GM18951 (cell line): ENCODE results near the gene GALNTL6.
"Not testable (repeated sequence)": the region's sequence is repeated elsewhere in the genome, so short reads cannot be mapped to it uniquely, and the experiment has no call there.

ENCODE experiments used
- POLR2A ChIP-seq: IDR thresholded peaks from 4 replicates; pipeline ENCODE4 v1.6.1; 2011; ENCODE audit warnings: mild to moderate bottlenecking; ENCODE audit not compliant: insufficient read length, insufficient read depth; ENCODE audit errors: extremely low read depth
- in situ Hi-C: fragments of 300-500 bp; cut with MboI; formaldehyde crosslinking; loops from one replicate; pipeline ENCODE4 v1.12.0; 2022; ENCODE audit warnings: low sequenced_read_pairs, mixed read lengths, inconsistent platforms; ENCODE audit not compliant: unreplicated experiment

The GALNTL6 gene

GRCh38 chr4:172919269-172919668 is 1106.1 kb downstream of the GALNTL6 start:
- in situ Hi-C loops, result no loop called here
- no peak for TF ChIP-seq POLR2A

- in situ Hi-C loops, result no loop called here
- TF ChIP-seq POLR2A, result no peak
Measured at GRCh38 chr4:172927096-172927814, 1114.1 kb downstream of the GALNTL6 start.

DNA sequence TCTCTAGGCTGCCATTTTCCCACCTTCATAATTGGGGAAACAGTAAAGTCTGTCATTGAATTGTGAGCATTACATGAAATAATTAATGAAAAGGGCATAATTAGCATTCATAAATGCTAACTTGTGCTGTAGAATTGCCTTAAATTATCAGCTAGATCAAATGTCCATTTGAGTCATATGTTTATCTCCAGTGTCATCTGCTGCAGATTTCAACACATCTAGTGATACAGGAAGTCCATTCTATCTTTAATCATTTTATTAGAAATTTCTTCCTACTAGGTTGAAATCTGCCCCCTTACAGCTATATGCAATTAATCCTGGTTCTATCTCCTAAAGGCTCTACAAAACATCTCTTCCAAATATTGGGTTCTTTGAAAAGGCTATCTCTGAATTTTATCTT is 1115.1 kb downstream of the GALNTL6 start:
- no peak for TF ChIP-seq POLR2A
- in situ Hi-C loops, result no loop called here

- no peak for TF ChIP-seq POLR2A
- in situ Hi-C loops, result no loop called here
Measured at GRCh38 chr4:172938072-172938829, 1125.0 kb downstream of the GALNTL6 start.

GRCh38 chr4:172938870-172939269 is 1125.7 kb downstream of the GALNTL6 start:
- no peak for TF ChIP-seq POLR2A
- in situ Hi-C loops, result no loop called here

DNA sequence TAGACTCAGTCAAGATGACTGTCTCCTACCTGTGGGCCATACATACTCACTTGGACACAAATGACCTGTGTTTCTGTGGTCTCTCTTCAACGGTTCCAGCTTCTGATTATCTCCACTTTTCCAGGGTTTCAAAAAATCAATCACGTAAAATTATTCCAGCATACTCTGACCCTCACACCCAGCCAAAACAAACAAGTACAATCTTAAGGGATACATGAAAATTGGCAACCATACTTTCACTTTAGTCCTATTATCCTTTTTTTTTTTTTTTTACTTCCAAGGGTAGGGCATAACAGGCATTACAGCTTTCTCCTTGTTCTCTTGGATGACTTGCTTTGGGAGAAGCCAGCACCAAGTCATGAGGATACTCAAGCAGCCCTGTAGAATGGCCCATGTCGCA is 1129.6 kb downstream of the GALNTL6 start:
- in situ Hi-C loops, result no loop called here
- no peak for TF ChIP-seq POLR2A

GRCh38 chr4:172945611-172946010 is 1132.4 kb downstream of the GALNTL6 start:
- in situ Hi-C loops, result no loop called here
- TF ChIP-seq POLR2A, result no peak

GRCh38 chr4:172946503-172946902 is 1133.3 kb downstream of the GALNTL6 start:
- in situ Hi-C loops, result no loop called here
- TF ChIP-seq POLR2A, result no peak

GRCh38 chr4:172947594-172947993 is 1134.4 kb downstream of the GALNTL6 start:
- no peak for TF ChIP-seq POLR2A
- in situ Hi-C loops, result no loop called here

- in situ Hi-C loops, result no loop called here
- TF ChIP-seq POLR2A, result no peak
Measured at GRCh38 chr4:172950990-172951389, 1137.8 kb downstream of the GALNTL6 start.

- in situ Hi-C loops, result no loop called here
- TF ChIP-seq POLR2A, result no peak
Measured at GRCh38 chr4:172951679-172952451, 1138.7 kb downstream of the GALNTL6 start.

DNA sequence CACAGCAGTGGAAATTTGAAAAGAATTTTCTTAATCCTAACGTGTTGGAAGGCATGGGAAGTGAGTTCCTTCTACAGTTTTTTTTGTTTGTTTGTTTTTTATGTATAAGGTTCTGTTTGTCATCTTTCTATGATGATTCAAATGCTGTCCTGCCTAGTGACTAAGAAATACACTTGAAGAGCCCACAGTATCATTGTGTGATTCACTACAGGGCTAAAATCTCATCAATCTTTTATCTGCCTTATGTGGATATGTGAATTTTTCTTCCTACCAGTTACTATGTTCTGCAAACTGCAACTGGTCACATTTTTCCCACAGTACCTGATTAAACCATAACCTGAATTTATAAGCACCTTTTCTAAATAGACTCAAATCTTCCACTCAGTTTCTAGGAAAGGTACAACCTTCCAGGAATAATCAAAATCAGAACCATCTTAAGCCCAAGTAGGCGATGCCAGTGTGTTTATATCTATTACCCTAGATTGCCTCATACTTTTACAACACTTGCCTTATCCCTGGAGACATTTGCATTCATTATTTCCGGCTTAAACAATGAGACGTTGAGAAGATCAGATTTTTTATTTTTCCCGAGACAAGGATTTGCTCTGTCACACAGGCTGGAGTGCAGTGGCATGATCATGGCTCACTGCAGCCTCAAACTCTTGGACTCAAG is 1140.8 kb downstream of the GALNTL6 start:
- TF ChIP-seq POLR2A, result no peak
- in situ Hi-C loops, result no loop called here

DNA sequence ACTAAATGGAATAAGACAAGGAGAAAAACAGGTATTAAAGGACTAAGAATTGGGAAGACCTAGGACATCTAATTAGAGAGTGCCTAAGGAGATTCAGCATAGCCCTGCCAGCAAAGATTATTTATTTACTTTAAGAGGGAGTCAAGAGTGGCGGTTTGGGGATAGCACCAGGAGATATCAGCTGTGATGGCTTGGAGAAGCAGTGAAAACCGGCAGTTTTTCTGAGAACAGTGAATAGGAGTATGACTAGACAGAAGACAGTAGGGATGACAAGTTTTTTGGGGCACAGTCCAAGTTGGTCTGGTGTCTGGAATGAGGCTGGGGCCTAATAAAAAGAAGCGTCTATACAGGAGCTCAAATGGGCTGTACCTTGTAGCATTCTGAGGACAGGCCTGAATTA is 1143.1 kb downstream of the GALNTL6 start:
- in situ Hi-C loops, result not testable (repeated sequence)
